Measurements from ENCODE around the gene EPHB4.

EPHB4 gene

DNA sequence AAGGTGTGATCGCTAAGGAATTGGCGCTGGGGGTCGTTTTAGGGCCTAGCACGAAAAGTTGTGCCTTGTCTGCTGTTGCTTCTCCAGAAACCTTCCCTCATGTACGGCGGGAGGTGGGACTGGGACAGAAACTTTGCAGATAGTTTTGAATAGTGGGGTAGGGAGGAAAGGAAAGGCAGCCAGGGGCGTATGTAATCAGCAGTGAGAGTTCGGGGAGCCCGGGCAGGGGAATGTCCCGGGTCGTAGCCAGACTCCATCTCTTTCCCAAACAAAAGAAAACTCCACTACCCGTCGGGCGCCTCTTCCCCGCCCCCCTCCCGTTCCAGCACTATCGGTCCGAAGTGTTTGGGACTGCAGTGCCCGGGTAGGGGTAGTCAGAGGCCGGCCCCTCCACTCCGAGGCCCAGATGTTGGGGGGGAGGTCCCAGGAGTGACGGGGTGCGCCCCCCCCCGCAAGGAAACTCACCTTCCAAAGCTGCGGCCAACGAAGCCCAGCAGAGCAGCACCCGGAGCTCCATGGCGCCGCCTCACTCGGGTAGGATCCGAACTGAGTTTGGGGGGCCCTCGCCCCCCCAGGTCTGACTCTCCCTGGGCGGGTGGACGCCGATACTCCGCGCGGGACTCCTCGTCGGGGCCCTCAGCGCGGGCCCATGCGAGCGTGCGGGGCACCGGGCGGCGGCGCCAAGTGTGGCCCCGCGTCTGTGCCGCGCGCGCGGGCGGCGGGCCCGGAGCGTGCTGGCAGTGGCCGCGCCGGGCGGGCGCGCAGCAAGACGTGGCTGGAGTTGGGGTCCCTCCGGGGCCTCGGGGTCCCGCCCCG is 601 bp downstream of the EPHB4 start:
- Histone ChIP-seq H3K4me3 (ENCODE audit: low read length) (peak overlapping the region; percentile 85), H3K9me3 (ENCODE audit: control insufficient read depth, low read length) (no peaks in the 10 kb centered on the region), H3K27me3 (replicated peaks; ENCODE audit: control insufficient read depth, insufficient read depth, low read length) (no peaks in the 10 kb centered on the region), H3K4me1 (ENCODE audit: control insufficient read depth, insufficient read depth, low read length) (peaks cover 15% of the 10 kb centered on the region), H3K36me3 (ENCODE audit: control insufficient read depth, insufficient read depth, low read length, severe bottlenecking) (no peaks in the 10 kb centered on the region), H3K9ac (ENCODE audit: low read length) (peak overlapping the region; percentile 80)
- peak; percentile 53 for DNase-seq (ENCODE audit: low read depth)

DNA sequence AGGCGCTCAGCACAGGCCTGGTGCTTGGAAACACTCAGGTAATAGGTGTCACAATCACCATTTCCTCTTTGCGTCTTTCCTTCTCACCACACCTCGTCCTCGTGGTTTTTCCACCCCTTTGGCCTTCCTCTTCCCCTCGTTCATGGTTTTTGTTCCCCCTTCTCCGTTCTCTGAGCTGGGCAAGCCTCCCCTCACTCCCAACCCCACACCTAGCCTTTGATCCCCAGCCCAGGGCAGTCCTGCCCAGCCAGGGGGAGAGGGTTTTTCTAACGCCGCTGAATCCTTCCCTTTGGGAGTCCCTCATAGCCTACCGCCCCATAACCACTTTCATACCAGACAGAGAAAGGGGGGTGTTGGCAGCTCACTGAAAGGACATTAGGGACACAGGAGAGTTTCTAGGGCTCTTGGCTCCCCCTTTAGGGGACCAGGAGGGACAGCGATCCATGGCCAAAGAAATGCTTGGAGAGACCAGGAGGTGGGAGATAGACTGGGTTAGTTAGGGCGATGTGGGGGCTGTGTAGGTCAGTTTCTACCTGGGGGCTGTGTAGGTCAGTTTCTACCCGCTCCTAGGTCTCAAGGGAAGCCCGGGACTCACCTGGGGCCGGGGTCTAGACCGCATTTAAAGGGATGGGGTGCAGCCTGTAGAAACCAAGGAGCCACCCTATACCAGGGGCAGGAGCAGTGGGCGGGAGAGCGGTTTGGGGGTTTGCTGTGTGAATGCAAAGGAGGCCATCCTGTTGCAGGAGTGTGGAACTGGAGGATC is 1.4 kb downstream of the EPHB4 start:
- no peaks in the 10 kb centered on the region for H3K27me3 ChIP-seq (replicated peaks; ENCODE audit: control insufficient read depth, insufficient read depth, low read length)
- peaks cover 15% of the 10 kb centered on the region for H3K4me1 ChIP-seq (ENCODE audit: control insufficient read depth, insufficient read depth, low read length)
- no peaks in the 10 kb centered on the region for H3K36me3 ChIP-seq (ENCODE audit: control insufficient read depth, insufficient read depth, low read length, severe bottlenecking)
- H3K9me3 ChIP-seq (ENCODE audit: control insufficient read depth, low read length), result no peaks in the 10 kb centered on the region
- peak overlapping the region; percentile 85 for H3K4me3 ChIP-seq (ENCODE audit: low read length)
- H3K9ac ChIP-seq (ENCODE audit: low read length), result peak overlapping the region; percentile 80
- peak; percentile 74 for DNase-seq (ENCODE audit: low read depth)

DNA sequence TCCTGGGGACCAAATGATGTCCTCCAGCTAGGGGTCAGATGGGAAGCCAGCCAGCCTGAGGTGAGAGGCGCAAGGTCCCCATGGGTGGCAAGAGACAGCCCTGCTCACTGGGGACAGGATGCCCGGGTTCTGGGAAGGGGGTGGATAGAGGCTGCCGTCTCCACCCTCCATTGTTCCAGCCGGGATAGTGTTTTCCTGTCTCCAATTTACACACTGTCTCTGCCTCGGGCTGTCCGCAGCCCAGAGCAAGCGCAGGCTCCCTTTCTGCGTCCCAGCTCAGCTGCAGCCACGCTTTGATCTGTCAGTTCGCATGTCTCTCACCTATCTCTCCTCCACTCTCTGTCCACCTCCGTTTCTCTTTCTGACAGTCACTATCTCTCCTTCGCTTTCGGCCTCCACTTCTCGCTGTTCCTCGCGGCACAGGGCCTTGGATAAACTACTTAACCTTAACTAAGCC is 2.1 kb downstream of the EPHB4 start:
- H3K4me3 ChIP-seq (ENCODE audit: low read length), result peak overlapping the region; percentile 85
- peak; percentile 52 for DNase-seq (ENCODE audit: low read depth)
- H3K27me3 ChIP-seq (replicated peaks; ENCODE audit: control insufficient read depth, insufficient read depth, low read length), result no peaks in the 10 kb centered on the region
- H3K4me1 ChIP-seq (ENCODE audit: control insufficient read depth, insufficient read depth, low read length), result peaks cover 15% of the 10 kb centered on the region
- H3K9me3 ChIP-seq (ENCODE audit: control insufficient read depth, low read length), result no peaks in the 10 kb centered on the region
- H3K36me3 ChIP-seq (ENCODE audit: control insufficient read depth, insufficient read depth, low read length, severe bottlenecking), result no peaks in the 10 kb centered on the region
- peak overlapping the region; percentile 80 for H3K9ac ChIP-seq (ENCODE audit: low read length)

DNA sequence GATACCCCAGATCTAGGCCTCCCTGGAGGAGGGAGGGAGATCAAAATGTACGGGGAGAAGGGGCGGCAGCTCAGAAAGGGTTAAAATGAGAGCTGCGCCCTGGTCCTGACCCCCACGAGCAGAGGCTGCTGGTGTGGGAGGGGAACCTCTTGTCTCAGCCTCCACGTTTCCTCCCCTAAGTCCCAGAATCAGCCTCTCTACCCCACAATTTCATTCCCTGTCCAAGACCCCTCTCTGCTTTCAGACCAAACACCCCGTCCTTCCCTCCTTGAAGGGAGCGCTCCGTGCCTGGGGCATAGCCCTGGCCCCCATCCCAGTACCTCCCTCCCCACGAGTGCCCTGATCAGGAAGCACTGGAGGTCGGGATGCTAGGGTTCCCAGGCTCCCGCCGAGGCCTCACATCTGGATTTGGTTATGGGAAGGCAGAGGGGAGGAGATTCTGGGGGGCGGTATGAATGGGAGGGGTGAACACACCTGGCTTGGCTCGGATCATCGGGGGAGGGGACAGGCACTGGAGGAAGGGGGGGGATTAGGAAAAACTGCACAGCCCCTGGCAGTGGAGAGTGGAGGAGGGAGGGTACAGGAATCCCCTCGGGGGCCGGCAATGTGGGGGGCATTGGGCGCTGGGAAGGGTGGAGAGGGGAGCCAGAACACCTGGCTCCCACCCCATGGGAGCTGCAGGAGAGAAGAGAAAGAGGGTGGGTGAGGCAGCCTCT is 2.7 kb downstream of the EPHB4 start:
- Histone ChIP-seq H3K4me3 (ENCODE audit: low read length) (peak overlapping the region; percentile 85), H3K36me3 (ENCODE audit: control insufficient read depth, insufficient read depth, low read length, severe bottlenecking) (no peaks in the 10 kb centered on the region)

DNA sequence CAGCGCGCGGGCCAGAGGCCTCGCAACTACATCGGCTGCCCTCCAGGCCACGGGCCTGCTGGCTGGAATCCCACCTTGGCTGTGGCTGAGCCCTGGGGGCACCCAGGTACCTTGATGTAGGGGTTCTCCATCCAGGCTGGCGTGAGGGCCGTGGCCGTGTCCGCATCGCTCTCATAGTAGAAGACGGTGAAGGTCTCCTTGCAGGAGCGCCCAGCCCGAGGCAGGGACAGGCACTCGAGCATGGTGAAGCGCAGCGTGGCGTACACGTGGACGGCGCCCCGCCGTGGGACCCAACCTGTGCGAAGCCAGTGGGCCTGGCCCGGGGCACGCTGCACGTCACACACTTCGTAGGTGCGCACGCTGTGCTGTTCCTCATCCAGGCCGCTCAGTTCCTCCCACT is 3.8 kb downstream of the EPHB4 start:
- no peak overlapping the region for H3K4me3 ChIP-seq (ENCODE audit: low read length)
- H3K4me1 ChIP-seq (ENCODE audit: control insufficient read depth, insufficient read depth, low read length), result peaks cover 15% of the 10 kb centered on the region
- DNase-seq (ENCODE audit: low read depth), result no peak
- no peaks in the 10 kb centered on the region for H3K27me3 ChIP-seq (replicated peaks; ENCODE audit: control insufficient read depth, insufficient read depth, low read length)
- H3K9me3 ChIP-seq (ENCODE audit: control insufficient read depth, low read length), result no peaks in the 10 kb centered on the region
- no peaks in the 10 kb centered on the region for H3K36me3 ChIP-seq (ENCODE audit: control insufficient read depth, insufficient read depth, low read length, severe bottlenecking)
- H3K9ac ChIP-seq (ENCODE audit: low read length), result no peak overlapping the region

More for the DNA sequence above, 2.7 kb downstream of the EPHB4 start:
- H3K9me3 ChIP-seq (ENCODE audit: control insufficient read depth, low read length), result no peaks in the 10 kb centered on the region
- DNase-seq (ENCODE audit: low read depth), result peak; percentile 25
- no peaks in the 10 kb centered on the region for H3K27me3 ChIP-seq (replicated peaks; ENCODE audit: control insufficient read depth, insufficient read depth, low read length)
- peaks cover 15% of the 10 kb centered on the region for H3K4me1 ChIP-seq (ENCODE audit: control insufficient read depth, insufficient read depth, low read length)
- no peak overlapping the region for H3K9ac ChIP-seq (ENCODE audit: low read length)

DNA sequence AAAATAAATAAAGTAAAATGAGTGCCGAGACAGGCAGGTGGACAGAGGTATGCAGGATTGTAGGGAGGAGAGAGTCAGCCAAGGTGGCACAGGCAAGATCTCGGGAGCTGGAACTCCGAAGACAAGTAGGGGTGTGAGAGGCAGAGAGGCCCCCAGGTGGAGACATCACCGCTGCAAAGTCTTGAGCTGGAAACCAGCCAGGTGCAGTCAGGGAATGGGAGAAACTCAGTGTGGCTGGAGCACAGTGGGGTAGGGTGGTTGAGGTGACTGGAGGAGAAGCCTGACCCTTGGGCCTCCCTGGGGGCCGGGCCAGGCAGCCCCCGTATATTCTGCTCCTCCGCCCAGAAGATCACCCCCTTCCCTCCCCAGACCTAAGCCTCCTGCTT is 4.2 kb downstream of the EPHB4 start:
- no peaks in the 10 kb centered on the region for H3K9me3 ChIP-seq (ENCODE audit: control insufficient read depth, low read length)
- H3K36me3 ChIP-seq (ENCODE audit: control insufficient read depth, insufficient read depth, low read length, severe bottlenecking), result peaks cover 3% of the 10 kb centered on the region
- no peak overlapping the region for H3K4me3 ChIP-seq (ENCODE audit: low read length)
- H3K4me1 ChIP-seq (ENCODE audit: control insufficient read depth, insufficient read depth, low read length), result peaks cover 15% of the 10 kb centered on the region
- DNase-seq (ENCODE audit: low read depth), result no peak
- no peaks in the 10 kb centered on the region for H3K27me3 ChIP-seq (replicated peaks; ENCODE audit: control insufficient read depth, insufficient read depth, low read length)
- no peak overlapping the region for H3K9ac ChIP-seq (ENCODE audit: low read length)

DNA sequence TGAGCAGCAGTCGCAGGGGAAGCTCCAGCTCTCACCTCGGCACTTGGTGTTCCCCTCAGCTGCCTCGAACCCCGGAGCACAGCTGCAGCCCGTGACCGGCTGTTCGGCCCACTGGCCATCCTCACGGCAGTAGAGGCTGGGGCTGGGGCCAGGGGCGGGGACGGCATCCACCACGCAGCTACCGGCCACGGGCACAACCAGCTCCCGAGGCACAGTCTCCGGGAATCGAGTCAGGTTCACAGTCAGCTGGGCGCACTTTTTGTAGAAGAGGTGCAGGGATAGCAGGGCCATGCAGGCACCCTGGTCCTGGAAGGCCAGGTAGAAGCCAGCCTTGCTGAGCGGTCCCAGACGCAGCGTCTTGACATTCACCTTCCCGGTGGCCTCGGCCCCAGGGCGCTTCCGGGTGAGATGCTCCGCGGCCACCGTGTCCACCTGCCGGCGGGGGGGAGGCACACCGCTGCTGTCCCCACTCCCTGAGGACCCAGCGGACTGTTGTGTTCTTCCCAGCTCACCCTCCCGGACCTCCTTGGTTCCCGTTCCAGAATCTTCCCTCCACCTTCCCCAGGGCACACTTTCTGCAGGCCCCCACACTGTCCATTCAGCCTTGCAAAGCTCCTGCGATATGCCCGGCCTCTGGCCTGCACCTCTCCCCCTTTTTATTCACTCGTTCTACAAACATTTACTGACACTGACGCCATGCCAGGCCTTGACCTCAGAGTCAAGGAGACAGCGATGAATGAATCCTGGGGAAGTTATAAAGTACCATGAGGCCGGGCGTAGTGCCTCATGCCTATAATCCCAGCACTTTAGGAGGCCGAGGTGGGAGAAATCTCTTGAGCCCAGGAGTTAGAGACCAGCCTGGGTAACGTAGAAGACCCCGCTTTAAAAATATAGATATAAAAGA is 4.8 kb downstream of the EPHB4 start:
- no peak for DNase-seq (ENCODE audit: low read depth)
- Histone ChIP-seq H3K27me3 (replicated peaks; ENCODE audit: control insufficient read depth, insufficient read depth, low read length) (no peaks in the 10 kb centered on the region), H3K36me3 (ENCODE audit: control insufficient read depth, insufficient read depth, low read length, severe bottlenecking) (peaks cover 4% of the 10 kb centered on the region), H3K4me3 (ENCODE audit: low read length) (no peak overlapping the region), H3K9ac (ENCODE audit: low read length) (no peak overlapping the region), H3K4me1 (ENCODE audit: control insufficient read depth, insufficient read depth, low read length) (peaks cover 12% of the 10 kb centered on the region), H3K9me3 (ENCODE audit: control insufficient read depth, low read length) (no peaks in the 10 kb centered on the region)

DNA sequence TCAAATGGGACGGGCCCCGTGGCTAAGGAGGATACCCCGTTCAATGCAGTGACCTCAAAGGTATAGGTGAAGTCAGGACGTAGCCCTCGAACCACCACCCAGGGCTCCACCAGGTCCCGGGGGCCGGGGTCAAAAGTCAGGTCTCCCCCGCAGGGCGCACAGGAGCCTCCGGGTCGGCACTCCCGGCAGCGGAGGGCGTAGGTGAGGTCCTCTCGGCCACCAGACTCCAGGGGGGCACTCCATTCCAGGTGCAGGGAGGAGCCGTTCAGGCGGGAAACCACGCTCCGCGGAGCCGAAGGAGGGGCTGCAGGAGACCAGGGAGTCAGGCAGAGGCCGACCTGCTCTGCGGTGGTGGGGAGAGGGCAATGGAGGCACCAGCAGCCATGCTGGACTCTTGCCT is 7.7 kb downstream of the EPHB4 start:
- no peaks in the 10 kb centered on the region for H3K9me3 ChIP-seq (ENCODE audit: control insufficient read depth, low read length)
- H3K36me3 ChIP-seq (ENCODE audit: control insufficient read depth, insufficient read depth, low read length, severe bottlenecking), result peaks cover 4% of the 10 kb centered on the region
- no peaks in the 10 kb centered on the region for H3K4me1 ChIP-seq (ENCODE audit: control insufficient read depth, insufficient read depth, low read length)
- H3K27me3 ChIP-seq (replicated peaks; ENCODE audit: control insufficient read depth, insufficient read depth, low read length), result no peaks in the 10 kb centered on the region
- DNase-seq (ENCODE audit: low read depth), result no peak
- H3K4me3 ChIP-seq (ENCODE audit: low read length), result no peak overlapping the region
- no peak overlapping the region for H3K9ac ChIP-seq (ENCODE audit: low read length)

DNA sequence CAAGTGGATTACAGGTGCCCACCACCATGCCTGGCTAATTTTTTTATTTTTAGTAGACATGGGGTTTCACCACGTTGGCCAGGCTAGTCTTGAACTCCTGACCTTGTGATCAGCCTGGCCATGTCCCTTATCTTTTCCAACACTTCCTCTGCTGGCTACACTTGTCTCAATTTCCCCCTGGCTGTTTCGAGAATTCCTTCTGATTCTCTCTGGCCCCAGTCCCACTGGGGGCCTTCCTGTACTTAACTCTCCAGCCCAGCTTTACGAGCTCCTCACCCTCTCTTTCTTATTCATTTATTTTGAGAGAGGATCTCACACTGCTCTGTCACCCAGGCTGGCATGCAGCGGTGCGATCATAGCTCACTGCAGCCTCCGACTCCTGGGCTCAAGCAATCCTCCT is 8.5 kb downstream of the EPHB4 start:
- H3K9ac ChIP-seq (ENCODE audit: low read length), result no peak overlapping the region
- peaks cover 4% of the 10 kb centered on the region for H3K36me3 ChIP-seq (ENCODE audit: control insufficient read depth, insufficient read depth, low read length, severe bottlenecking)
- no peaks in the 10 kb centered on the region for H3K9me3 ChIP-seq (ENCODE audit: control insufficient read depth, low read length)
- no peak for DNase-seq (ENCODE audit: low read depth)
- no peaks in the 10 kb centered on the region for H3K27me3 ChIP-seq (replicated peaks; ENCODE audit: control insufficient read depth, insufficient read depth, low read length)
- H3K4me1 ChIP-seq (ENCODE audit: control insufficient read depth, insufficient read depth, low read length), result no peaks in the 10 kb centered on the region
- no peak overlapping the region for H3K4me3 ChIP-seq (ENCODE audit: low read length)

DNA sequence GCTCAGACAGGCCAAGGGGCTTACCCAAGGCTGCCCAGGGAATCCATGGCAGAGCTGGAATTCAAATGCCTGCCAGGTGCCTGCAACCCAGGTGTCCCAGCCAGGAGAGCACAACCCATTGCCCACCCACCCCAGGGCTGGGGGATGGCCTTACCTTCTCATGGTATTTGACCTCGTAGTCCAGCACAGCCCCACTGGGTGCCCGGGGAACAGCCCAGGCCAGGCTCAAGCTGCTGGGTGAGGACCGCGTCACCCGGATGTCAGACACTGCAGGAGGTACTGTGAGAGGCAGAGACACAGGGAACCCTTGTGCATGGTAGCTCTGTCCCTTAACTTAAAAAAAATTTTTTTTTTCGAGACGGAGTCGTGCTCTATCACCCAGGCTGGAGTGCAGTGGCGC is 9.0 kb downstream of the EPHB4 start:
- DNase-seq (ENCODE audit: low read depth), result no peak
- no peaks in the 10 kb centered on the region for H3K9me3 ChIP-seq (ENCODE audit: control insufficient read depth, low read length)
- peaks cover 4% of the 10 kb centered on the region for H3K36me3 ChIP-seq (ENCODE audit: control insufficient read depth, insufficient read depth, low read length, severe bottlenecking)
- H3K4me3 ChIP-seq (ENCODE audit: low read length), result no peak overlapping the region
- no peaks in the 10 kb centered on the region for H3K4me1 ChIP-seq (ENCODE audit: control insufficient read depth, insufficient read depth, low read length)
- H3K9ac ChIP-seq (ENCODE audit: low read length), result no peak overlapping the region
- H3K27me3 ChIP-seq (replicated peaks; ENCODE audit: control insufficient read depth, insufficient read depth, low read length), result no peaks in the 10 kb centered on the region

Data from adipocyte (in vitro differentiated cells).